WERI-Rb-1 (cell line): ENCODE results near the gene ATP7B.

ENCODE experiments used
- DNase-seq: peaks from one replicate; pipeline ENCODE4 v3.0.0-alpha.2; 2020
- H3K27ac ChIP-seq: fragments of 250-450 bp; sonication (Bioruptor Pico); 2 replicates; pipeline ENCODE4 v1.5.1; 2020; ENCODE audit warnings: mild to moderate bottlenecking, moderate library complexity
- H3K27me3 ChIP-seq: fragments of 250-450 bp; sonication (Bioruptor Pico); 2 replicates; pipeline ENCODE4 v1.5.1; 2021; ENCODE audit warnings: mild to moderate bottlenecking, low read depth, moderate library complexity; ENCODE audit not compliant: insufficient read depth, severe bottlenecking
- H3K36me3 ChIP-seq: fragments of 250-450 bp; sonication (Bioruptor Pico); 2 replicates; pipeline ENCODE4 v1.5.1; 2020; ENCODE audit warnings: mild to moderate bottlenecking, moderate library complexity
- H3K4me3 ChIP-seq: 2 replicates; pipeline ENCODE4 v1.5.1; 2011; ENCODE audit warnings: low read depth, mild to moderate bottlenecking, control low read depth, low read length
- H3K9me3 ChIP-seq: fragments of 250-450 bp; sonication (Bioruptor Pico); 2 replicates; pipeline ENCODE4 v1.5.1; 2021; ENCODE audit warnings: mild to moderate bottlenecking, moderate library complexity; ENCODE audit not compliant: severe bottlenecking
- TF ChIP-seq, protein P1 (sequence below): IDR thresholded peaks from 2 replicates; pipeline ENCODE4 v1.5.1; 2011; ENCODE audit warnings: low read depth, mild to moderate bottlenecking, control low read depth, inconsistent platforms, low read length

The ATP7B gene

GRCh38 chr13:51999510-51999911 is 11.7 kb downstream of the ATP7B start:
- TF ChIP-seq, protein P1, sequence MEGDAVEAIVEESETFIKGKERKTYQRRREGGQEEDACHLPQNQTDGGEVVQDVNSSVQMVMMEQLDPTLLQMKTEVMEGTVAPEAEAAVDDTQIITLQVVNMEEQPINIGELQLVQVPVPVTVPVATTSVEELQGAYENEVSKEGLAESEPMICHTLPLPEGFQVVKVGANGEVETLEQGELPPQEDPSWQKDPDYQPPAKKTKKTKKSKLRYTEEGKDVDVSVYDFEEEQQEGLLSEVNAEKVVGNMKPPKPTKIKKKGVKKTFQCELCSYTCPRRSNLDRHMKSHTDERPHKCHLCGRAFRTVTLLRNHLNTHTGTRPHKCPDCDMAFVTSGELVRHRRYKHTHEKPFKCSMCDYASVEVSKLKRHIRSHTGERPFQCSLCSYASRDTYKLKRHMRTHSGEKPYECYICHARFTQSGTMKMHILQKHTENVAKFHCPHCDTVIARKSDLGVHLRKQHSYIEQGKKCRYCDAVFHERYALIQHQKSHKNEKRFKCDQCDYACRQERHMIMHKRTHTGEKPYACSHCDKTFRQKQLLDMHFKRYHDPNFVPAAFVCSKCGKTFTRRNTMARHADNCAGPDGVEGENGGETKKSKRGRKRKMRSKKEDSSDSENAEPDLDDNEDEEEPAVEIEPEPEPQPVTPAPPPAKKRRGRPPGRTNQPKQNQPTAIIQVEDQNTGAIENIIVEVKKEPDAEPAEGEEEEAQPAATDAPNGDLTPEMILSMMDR = no peak
- no peak overlapping the region for H3K27ac ChIP-seq

DNA sequence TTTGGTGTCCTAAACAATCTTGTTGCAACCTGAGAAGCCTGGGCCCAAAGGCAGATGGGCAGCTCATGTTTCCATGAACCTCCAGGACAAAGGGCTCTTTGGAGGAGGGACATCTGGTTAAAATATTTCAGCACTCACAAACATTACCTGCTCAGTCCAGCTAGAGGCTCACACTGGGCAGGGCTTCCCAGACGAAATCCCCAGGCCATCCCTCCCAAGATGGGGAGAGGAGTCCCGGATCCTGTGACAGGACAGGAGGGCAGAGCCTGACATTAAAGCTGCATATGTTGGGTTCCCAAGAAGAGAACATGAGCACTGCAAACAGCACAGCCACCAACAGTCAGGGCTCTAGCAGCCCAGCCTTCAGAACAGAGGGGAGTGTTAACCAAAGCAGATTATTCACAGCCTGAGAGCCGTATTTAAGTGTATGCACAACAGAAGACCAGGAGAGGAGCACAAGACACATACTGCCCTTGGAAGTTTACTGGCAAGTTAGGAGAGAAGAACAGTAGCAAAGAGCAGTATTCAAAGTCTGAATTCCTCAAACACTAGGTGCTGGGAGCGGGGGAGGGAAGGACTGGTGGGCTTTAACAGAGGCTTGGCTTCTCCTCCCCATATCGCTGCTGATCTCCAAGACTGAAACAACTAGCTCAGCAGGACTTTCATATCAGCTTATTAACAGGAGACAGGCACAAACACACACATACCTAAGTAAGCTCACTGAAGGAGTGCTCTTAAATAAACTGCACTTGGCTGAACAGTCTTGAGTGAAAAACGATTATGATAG is 12.3 kb downstream of the ATP7B start:
- TF ChIP-seq, protein P1 = no peak
- no peak overlapping the region for H3K4me3 ChIP-seq
- DNase-seq = peak; percentile 12
- no peaks in the 10 kb centered on the region for H3K36me3 ChIP-seq
- H3K27ac ChIP-seq = peak overlapping the region; percentile 27
- H3K27me3 ChIP-seq = no peaks in the 10 kb centered on the region
- no peaks in the 10 kb centered on the region for H3K9me3 ChIP-seq

More at GRCh38 chr13:51999510-51999911, 11.7 kb downstream of the ATP7B start:
- DNase-seq = no peak
- Histone ChIP-seq H3K9me3 (no peaks in the 10 kb centered on the region), H3K4me3 (no peak overlapping the region), H3K27me3 (no peaks in the 10 kb centered on the region), H3K36me3 (no peaks in the 10 kb centered on the region)

GRCh38 chr13:51997641-51998330 is 13.5 kb downstream of the ATP7B start:
- H3K27me3 ChIP-seq = no peaks in the 10 kb centered on the region
- H3K36me3 ChIP-seq = no peaks in the 10 kb centered on the region
- TF ChIP-seq, protein P1 = no peak
- DNase-seq = peak; percentile 71
- H3K4me3 ChIP-seq = no peak overlapping the region
- H3K9me3 ChIP-seq = no peaks in the 10 kb centered on the region
- H3K27ac ChIP-seq = peak overlapping the region; percentile 27

GRCh38 chr13:51997186-51997585 is 14.1 kb downstream of the ATP7B start:
- Histone ChIP-seq H3K27ac (no peak overlapping the region), H3K9me3 (no peaks in the 10 kb centered on the region), H3K4me3 (no peak overlapping the region), H3K27me3 (no peaks in the 10 kb centered on the region), H3K36me3 (no peaks in the 10 kb centered on the region)
- TF ChIP-seq, protein P1 = no peak
- no peak for DNase-seq

DNA sequence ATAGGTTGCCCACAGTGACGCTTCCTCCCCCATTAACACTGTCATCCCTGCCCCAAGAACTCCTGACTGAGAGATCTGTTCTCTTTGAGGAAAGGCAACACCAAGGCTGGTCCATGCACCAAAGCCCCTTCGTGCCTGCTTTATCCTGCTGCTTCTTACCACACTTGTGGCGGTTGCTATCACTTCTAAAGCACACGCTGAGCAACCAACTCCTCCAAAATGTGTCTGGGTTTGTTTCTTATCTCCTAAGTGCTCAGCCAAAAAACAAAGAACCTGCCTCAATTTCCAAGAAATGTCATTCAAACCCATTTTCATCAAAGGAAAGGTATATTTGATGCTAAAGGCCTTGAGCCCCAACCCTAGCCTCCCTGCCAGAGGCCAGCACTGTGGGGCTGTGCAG is 14.6 kb downstream of the ATP7B start:
- H3K4me3 ChIP-seq = no peak overlapping the region
- TF ChIP-seq, protein P1 = no peak
- H3K36me3 ChIP-seq = no peaks in the 10 kb centered on the region
- H3K27me3 ChIP-seq = no peaks in the 10 kb centered on the region
- no peaks in the 10 kb centered on the region for H3K9me3 ChIP-seq
- H3K27ac ChIP-seq = no peak overlapping the region
- DNase-seq = no peak
